Astrocyte (in vitro differentiated cells and primary cell): Measurements from ENCODE around the gene PDS5B. TPM values are rescaled to one million over a fixed set of nuclear protein-coding genes. Genes with fewer than 3 reads are reported as not detected.
A peak's percentile ranks its signal among the peaks of the same experiment; 100 is the strongest.

Source experiments
- DNase-seq: peaks from one replicate; pipeline ENCODE4 v3.0.0-alpha.2; 2010; ENCODE audit warnings: low read depth
- FAIRE-seq: peaks from 2 replicates; lab custom pipeline; 2011; peaks lifted over from hg19 to GRCh38; lab: Jason Lieb, UNC
- H2AFZ ChIP-seq: 2 replicates; pipeline ENCODE4 v1.6.0; 2012; ENCODE audit warnings: low read depth, low read length, inconsistent platforms
- H3K27ac ChIP-seq: 2 replicates; pipeline ENCODE4 v1.5.1; 2011; ENCODE audit warnings: low read depth, low read length, inconsistent platforms
- H3K27me3 ChIP-seq: 2 replicates; pipeline ENCODE4 v1.6.0; 2011; ENCODE audit warnings: low read length, inconsistent platforms; ENCODE audit not compliant: insufficient read depth
- H3K36me3 ChIP-seq: 2 replicates; pipeline ENCODE4 v1.5.1; 2011; ENCODE audit warnings: low read length, inconsistent platforms; ENCODE audit not compliant: insufficient read depth
- H3K4me1 ChIP-seq: 2 replicates; pipeline ENCODE4 v1.5.1; 2011; ENCODE audit warnings: low read length, inconsistent platforms; ENCODE audit not compliant: insufficient read depth
- H3K4me2 ChIP-seq: 2 replicates; pipeline ENCODE4 v1.6.0; 2012; ENCODE audit warnings: low read length, inconsistent platforms
- H3K4me3 ChIP-seq: 2 replicates; pipeline ENCODE4 v1.5.1; 2011; ENCODE audit warnings: low read depth, mild to moderate bottlenecking, low read length, inconsistent platforms; ENCODE audit not compliant: insufficient read depth
- H3K79me2 ChIP-seq: 2 replicates; pipeline ENCODE4 v1.6.0; 2012; ENCODE audit warnings: mild to moderate bottlenecking, low read length, inconsistent platforms; ENCODE audit not compliant: insufficient read depth
- H3K9ac ChIP-seq: 2 replicates; pipeline ENCODE4 v1.6.0; 2012; ENCODE audit warnings: mild to moderate bottlenecking, low read length, inconsistent platforms
- H3K9me3 ChIP-seq: 2 replicates; pipeline ENCODE4 v1.5.1; 2012; ENCODE audit warnings: low read depth, mild to moderate bottlenecking, low read length, inconsistent platforms; ENCODE audit not compliant: insufficient read depth
- H4K20me1 ChIP-seq: 2 replicates; pipeline ENCODE4 v1.6.0; 2012; ENCODE audit warnings: low read length, inconsistent platforms; ENCODE audit not compliant: insufficient read depth
- H3K27ac Mint-ChIP-seq: one replicate; pipeline ENCODE4 v1.8.0; 2021; ENCODE audit warnings: mild to moderate bottlenecking, mixed read lengths; ENCODE audit not compliant: unreplicated experiment
- H3K27me3 Mint-ChIP-seq: one replicate; pipeline ENCODE4 v1.8.0; 2021; ENCODE audit warnings: low read depth, mixed read lengths; ENCODE audit not compliant: unreplicated experiment
- H3K36me3 Mint-ChIP-seq: one replicate; pipeline ENCODE4 v1.8.0; 2021; ENCODE audit warnings: low read depth, mixed read lengths; ENCODE audit not compliant: unreplicated experiment
- H3K4me1 Mint-ChIP-seq: one replicate; pipeline ENCODE4 v1.8.0; 2021; ENCODE audit warnings: low read depth, mixed read lengths; ENCODE audit not compliant: unreplicated experiment
- H3K4me3 Mint-ChIP-seq: one replicate; pipeline ENCODE4 v1.8.0; 2021; ENCODE audit warnings: mild to moderate bottlenecking, moderate library complexity, mixed read lengths; ENCODE audit not compliant: unreplicated experiment
- H3K9me3 Mint-ChIP-seq: one replicate; pipeline ENCODE4 v1.8.0; 2021; ENCODE audit warnings: mild to moderate bottlenecking, mixed read lengths; ENCODE audit not compliant: unreplicated experiment
- CTCF ChIP-seq: IDR thresholded peaks from 2 replicates; pipeline ENCODE4 v1.5.1; 2011; ENCODE audit warnings: low read depth, mild to moderate bottlenecking, inconsistent platforms, low read length, moderate library complexity; ENCODE audit not compliant: insufficient read depth
- EZH2 ChIP-seq: IDR thresholded peaks from 2 replicates; pipeline ENCODE4 v1.6.1; 2012; ENCODE audit warnings: mild to moderate bottlenecking, low read length, inconsistent platforms; ENCODE audit not compliant: insufficient read depth
- total RNA-seq: library from RNA; stranded (reverse); gene quantifications from 2 replicates; pipeline ENCODE4 v1.2.1, GENCODE V29; 2021

PDS5B gene
- total RNA-seq, 1 donor from 2014 or later: 43.1 TPM

- no peaks in the 10 kb centered on the region for H3K27me3 ChIP-seq
- H3K27ac Mint-ChIP-seq: no peak overlapping the region
- H2AFZ ChIP-seq: no peak overlapping the region
- H3K4me2 ChIP-seq: no peak overlapping the region
- no peak overlapping the region for H3K9ac ChIP-seq
- H3K27me3 Mint-ChIP-seq: no peaks in the 10 kb centered on the region
- no peaks in the 10 kb centered on the region for H3K36me3 ChIP-seq
- no peak overlapping the region for H3K4me3 ChIP-seq
- H3K79me2 ChIP-seq: peaks cover 99% of the 10 kb centered on the region
- no peaks in the 10 kb centered on the region for H3K4me1 Mint-ChIP-seq
- H3K27ac ChIP-seq: no peak overlapping the region
- no peak overlapping the region for H3K4me3 Mint-ChIP-seq
- no peak for DNase-seq
- peaks cover 3% of the 10 kb centered on the region for H3K9me3 Mint-ChIP-seq
- H3K4me1 ChIP-seq: no peaks in the 10 kb centered on the region
- peaks cover 2% of the 10 kb centered on the region for H3K36me3 Mint-ChIP-seq
- H4K20me1 ChIP-seq: peaks cover 55% of the 10 kb centered on the region
- no peaks in the 10 kb centered on the region for H3K9me3 ChIP-seq
- TF ChIP-seq EZH2: no peak
- no peak for TF ChIP-seq CTCF
- no peak for FAIRE-seq
Measured at GRCh38 chr13:32616883-32617511, 30.7 kb downstream of the PDS5B start.

GRCh38 chr13:32622827-32623226 is 36.6 kb downstream of the PDS5B start:
- Histone ChIP-seq H3K9ac (no peak overlapping the region), H3K4me1 (no peaks in the 10 kb centered on the region), H3K4me2 (no peak overlapping the region), H3K36me3 (no peaks in the 10 kb centered on the region), H3K4me3 (no peak overlapping the region), H3K27ac (no peak overlapping the region), H3K27me3 (no peaks in the 10 kb centered on the region), H2AFZ (no peak overlapping the region), H4K20me1 (peaks cover 60% of the 10 kb centered on the region), H3K9me3 (peaks cover 3% of the 10 kb centered on the region), H3K79me2 (peaks cover 99% of the 10 kb centered on the region)
- H3K27ac Mint-ChIP-seq: no peak overlapping the region
- H3K9me3 Mint-ChIP-seq: peaks cover 5% of the 10 kb centered on the region
- H3K27me3 Mint-ChIP-seq: no peaks in the 10 kb centered on the region
- peaks cover 11% of the 10 kb centered on the region for H3K4me1 Mint-ChIP-seq
- FAIRE-seq (no peak), DNase-seq (no peak)
- TF ChIP-seq EZH2: no peak
- no peak for TF ChIP-seq CTCF
- H3K36me3 Mint-ChIP-seq: peaks cover 2% of the 10 kb centered on the region
- no peak overlapping the region for H3K4me3 Mint-ChIP-seq

GRCh38 chr13:32624441-32624840 is 38.2 kb downstream of the PDS5B start:
- Mint-ChIP-seq H3K27ac (no peak overlapping the region), H3K4me3 (no peak overlapping the region), H3K4me1 (peaks cover 11% of the 10 kb centered on the region), H3K36me3 (peaks cover 2% of the 10 kb centered on the region), H3K9me3 (peaks cover 5% of the 10 kb centered on the region), H3K27me3 (no peaks in the 10 kb centered on the region)
- H3K4me1 ChIP-seq: no peaks in the 10 kb centered on the region
- H3K36me3 ChIP-seq: no peaks in the 10 kb centered on the region
- H3K27me3 ChIP-seq: no peaks in the 10 kb centered on the region
- FAIRE-seq: no peak
- no peak overlapping the region for H2AFZ ChIP-seq
- TF ChIP-seq CTCF (no peak), EZH2 (no peak)
- peaks cover 55% of the 10 kb centered on the region for H4K20me1 ChIP-seq
- H3K27ac ChIP-seq: no peak overlapping the region
- H3K9ac ChIP-seq: no peak overlapping the region
- H3K4me3 ChIP-seq: no peak overlapping the region
- peak; percentile 36 for DNase-seq
- H3K9me3 ChIP-seq: peaks cover 3% of the 10 kb centered on the region
- peaks cover 99% of the 10 kb centered on the region for H3K79me2 ChIP-seq
- H3K4me2 ChIP-seq: no peak overlapping the region
